ENCODE measurements around the gene IGIP.
A peak's percentile ranks its signal among the peaks of the same experiment; 100 is the strongest.

IGIP gene

DNA sequence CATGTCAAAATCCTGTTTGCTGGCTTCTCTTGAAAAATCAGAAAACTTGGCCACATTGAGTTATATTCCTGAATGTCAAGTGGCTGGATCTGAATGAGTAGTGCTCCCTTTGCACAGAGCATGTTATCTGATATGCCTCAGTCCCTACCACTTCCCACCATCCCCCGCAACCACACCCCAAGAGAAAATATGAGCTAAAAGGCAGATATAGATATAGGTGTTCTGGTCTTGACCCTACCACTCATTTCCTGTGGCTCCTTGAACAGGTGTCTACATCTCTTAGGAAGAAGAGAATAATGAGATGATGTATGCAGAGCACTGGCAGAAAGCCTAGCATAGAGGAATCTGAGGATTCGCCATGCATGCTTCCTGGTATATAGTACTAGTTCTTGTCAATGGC lies 42.6 kb downstream of the IGIP start:
- TF ChIP-seq, protein P1, sequence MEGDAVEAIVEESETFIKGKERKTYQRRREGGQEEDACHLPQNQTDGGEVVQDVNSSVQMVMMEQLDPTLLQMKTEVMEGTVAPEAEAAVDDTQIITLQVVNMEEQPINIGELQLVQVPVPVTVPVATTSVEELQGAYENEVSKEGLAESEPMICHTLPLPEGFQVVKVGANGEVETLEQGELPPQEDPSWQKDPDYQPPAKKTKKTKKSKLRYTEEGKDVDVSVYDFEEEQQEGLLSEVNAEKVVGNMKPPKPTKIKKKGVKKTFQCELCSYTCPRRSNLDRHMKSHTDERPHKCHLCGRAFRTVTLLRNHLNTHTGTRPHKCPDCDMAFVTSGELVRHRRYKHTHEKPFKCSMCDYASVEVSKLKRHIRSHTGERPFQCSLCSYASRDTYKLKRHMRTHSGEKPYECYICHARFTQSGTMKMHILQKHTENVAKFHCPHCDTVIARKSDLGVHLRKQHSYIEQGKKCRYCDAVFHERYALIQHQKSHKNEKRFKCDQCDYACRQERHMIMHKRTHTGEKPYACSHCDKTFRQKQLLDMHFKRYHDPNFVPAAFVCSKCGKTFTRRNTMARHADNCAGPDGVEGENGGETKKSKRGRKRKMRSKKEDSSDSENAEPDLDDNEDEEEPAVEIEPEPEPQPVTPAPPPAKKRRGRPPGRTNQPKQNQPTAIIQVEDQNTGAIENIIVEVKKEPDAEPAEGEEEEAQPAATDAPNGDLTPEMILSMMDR (IDR thresholded peaks at IDR 0.05; ENCODE audit: low read depth, low read length): no peak
- no peak for DNase-seq (ENCODE audit: low read depth, low spot score)
- no peak overlapping the region for H3K4me3 ChIP-seq (ENCODE audit: low read depth, low read length)
- in situ Hi-C loops (cut with HindIII; ENCODE audit: low sequenced_read_pairs): loop anchor here (25.0 kb wide), 1 partner anchor 106 kb away; no protein-coding TSS in a partner anchor

DNA sequence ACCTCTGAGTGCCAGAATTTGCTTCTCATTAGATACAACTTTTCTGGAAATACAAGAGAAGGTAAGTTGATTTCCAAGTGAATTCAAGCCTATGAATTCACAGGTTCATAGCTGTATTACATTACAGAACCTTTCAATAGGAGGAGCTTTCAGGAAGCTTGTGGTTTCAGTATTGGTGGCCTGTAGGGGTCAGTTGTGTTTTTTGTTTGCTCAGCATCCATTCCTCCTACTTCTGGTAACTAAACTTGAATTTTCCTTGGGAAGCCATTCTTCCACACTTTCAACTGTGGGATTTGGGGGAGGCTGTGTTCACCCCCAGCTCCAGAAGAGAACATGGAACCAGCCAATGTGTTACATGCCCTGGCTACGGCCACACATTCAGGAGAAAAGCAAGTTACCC lies 43.7 kb downstream of the IGIP start:
- in situ Hi-C loops (cut with HindIII; ENCODE audit: low sequenced_read_pairs): loop anchor here (25.0 kb wide), 1 partner anchor 107 kb away; no protein-coding TSS in a partner anchor

DNA sequence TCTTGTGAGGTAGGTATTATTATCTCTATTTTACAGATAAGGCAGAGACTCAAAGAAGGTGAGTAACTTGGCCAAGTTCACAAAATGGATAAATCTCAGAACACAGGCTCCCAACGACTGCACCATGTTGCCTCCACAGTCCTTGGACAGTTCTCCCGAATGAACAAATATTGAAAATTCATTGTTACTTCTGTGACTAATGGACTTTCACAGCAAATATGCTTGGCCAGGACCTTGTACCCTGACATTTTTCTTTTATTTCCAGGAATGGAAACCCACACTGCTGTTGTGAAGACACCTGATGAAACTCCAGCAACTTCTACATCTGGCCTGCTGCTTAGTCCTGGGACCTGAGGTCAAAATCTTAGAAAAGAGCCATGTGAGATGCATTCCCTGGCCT lies 46.7 kb downstream of the IGIP start:
- in situ Hi-C loops (cut with HindIII; ENCODE audit: low sequenced_read_pairs): loop anchor here (25.0 kb wide), 1 partner anchor 110 kb away; no protein-coding TSS in a partner anchor
- TF ChIP-seq, protein P1 (IDR thresholded peaks at IDR 0.05; ENCODE audit: low read depth, low read length): no peak
- H3K4me3 ChIP-seq (ENCODE audit: low read depth, low read length): no peak overlapping the region
- DNase-seq (ENCODE audit: low read depth, low spot score): no peak

More for the DNA sequence above, 43.7 kb downstream of the IGIP start:
- no peak overlapping the region for H3K4me3 ChIP-seq (ENCODE audit: low read depth, low read length)
- no peak for DNase-seq (ENCODE audit: low read depth, low spot score)
- TF ChIP-seq, protein P1 (IDR thresholded peaks at IDR 0.05; ENCODE audit: low read depth, low read length): peak; percentile 28

DNA sequence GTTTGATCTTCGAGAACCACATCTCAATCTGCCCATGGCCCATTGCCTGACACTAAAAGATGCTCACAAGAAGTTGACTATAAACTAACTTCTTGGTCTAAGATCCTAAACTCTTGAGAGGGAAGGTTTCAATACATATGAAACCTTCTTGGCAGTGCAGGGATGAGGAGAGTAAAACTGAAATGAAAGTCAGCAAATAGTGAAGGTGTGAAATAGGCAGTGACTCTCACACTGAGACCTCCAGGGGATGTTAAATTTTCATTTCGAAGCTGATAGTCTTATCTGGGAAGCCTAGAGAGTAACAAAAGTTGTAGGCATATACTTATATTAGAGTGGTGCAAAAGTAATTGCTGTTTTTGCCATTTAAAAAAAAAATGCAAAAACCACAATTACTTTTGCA lies 48.3 kb downstream of the IGIP start:
- in situ Hi-C loops (cut with HindIII; ENCODE audit: low sequenced_read_pairs): loop anchor here (25.0 kb wide), 1 partner anchor 112 kb away; no protein-coding TSS in a partner anchor
- TF ChIP-seq, protein P1 (IDR thresholded peaks at IDR 0.05; ENCODE audit: low read depth, low read length): no peak
- H3K4me3 ChIP-seq (ENCODE audit: low read depth, low read length): no peak overlapping the region
- no peak for DNase-seq (ENCODE audit: low read depth, low spot score)

DNA sequence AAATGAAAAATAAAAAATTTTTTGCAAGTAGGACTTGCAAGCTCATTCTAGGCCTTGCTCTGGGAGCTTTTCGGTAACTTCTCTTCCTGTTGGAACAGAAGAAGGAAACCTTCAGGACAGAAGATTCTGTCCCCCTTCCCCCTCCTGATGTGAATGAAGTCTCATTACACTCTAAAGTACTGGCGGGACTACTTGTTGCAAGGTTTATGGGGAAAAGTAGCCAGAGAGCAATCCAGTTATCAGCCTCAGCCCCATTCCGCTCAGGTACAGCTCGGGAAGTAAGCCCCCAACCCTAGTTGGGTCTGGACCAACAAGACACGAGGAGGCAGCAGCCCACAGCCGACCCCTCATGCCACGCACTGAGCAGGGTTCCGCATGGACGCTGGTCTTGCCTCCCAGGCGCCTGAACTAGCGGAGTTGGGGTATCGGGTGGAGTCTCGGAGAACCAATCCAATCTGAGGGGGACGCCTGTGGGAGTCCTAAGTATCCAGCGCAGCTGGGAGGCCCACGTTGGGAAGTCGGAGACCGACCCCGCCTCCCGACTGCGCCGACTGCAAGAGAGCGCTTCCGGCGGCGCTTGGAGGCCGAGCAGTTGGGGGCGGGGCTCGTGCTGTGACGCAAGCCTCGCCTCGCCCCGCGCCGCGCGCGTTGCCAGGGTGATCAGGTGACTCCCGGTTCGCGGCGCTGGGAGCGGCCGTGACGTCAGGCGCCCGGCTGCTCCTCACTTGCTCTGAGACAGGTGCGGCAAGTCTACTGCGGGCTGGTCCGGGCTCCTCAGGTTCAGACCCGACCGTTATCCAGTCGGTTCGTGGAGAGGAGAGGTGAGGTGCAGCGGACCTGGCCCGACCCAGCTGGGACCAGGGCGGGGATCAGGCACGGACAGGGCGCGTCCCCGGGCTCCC lies 49.0 kb downstream of the IGIP start, which contains the start of gene CYSTM1:
TSS of gene CYSTM1 (plus strand) at position 724 of the 902 bp plus-strand sequence. CDS start 19,278 bp downstream, outside the sequence.
- H3K4me3 ChIP-seq (ENCODE audit: low read depth, low read length): peak within 1 kb of the TSS; percentile 81
- TF ChIP-seq, protein P1 (IDR thresholded peaks at IDR 0.05; ENCODE audit: low read depth, low read length): no peak
- in situ Hi-C loops (cut with HindIII; ENCODE audit: low sequenced_read_pairs): loop anchor here (25.0 kb wide), 1 partner anchor 112 kb away; no protein-coding TSS in a partner anchor
- peak; percentile 95 for DNase-seq (ENCODE audit: low read depth, low spot score)

DNA sequence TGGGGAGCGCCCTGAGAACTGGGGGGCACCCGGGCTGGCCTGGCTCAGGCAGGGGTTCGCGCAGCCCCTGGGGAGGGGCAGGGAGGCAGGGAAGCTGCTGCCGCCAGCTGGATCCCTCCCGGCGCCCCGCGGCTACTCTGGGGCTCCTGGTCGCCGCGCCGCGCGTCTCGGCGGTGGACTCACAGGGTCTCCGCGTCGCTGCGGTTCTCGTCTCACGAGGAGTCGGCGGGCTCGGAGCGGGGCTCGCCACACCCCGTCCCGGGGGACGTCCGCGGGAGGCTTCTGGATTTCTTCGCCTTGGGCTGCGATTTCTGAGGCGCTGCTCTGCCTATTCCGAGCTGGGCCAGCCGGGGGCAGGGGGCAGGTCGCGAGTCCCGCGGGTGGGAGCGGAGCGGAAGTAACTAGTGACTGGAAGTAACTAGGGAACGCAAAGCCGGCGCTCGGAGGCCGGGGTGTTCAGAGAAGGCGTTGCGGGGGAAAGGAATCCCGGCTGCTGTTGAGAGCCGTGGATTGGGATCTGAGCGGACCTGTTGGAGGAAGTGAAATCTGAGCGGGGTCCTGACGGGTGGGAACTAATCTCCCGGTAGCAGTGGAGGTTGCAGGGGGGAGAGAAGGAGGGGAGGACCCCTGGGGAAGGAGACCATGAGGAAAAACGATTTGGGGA lies 49.8 kb downstream of the IGIP start:
- in situ Hi-C loops (cut with HindIII; ENCODE audit: low sequenced_read_pairs): no loop called here
- DNase-seq (ENCODE audit: low read depth, low spot score): peak; percentile 52
- TF ChIP-seq, protein P1 (IDR thresholded peaks at IDR 0.05; ENCODE audit: low read depth, low read length): peak; percentile 27
- H3K4me3 ChIP-seq (ENCODE audit: low read depth, low read length): peak overlapping the region; percentile 81

Data from astrocyte of the spinal cord (primary cell).